Measurements from ENCODE around the gene SMPD3.

The SMPD3 gene

DNA sequence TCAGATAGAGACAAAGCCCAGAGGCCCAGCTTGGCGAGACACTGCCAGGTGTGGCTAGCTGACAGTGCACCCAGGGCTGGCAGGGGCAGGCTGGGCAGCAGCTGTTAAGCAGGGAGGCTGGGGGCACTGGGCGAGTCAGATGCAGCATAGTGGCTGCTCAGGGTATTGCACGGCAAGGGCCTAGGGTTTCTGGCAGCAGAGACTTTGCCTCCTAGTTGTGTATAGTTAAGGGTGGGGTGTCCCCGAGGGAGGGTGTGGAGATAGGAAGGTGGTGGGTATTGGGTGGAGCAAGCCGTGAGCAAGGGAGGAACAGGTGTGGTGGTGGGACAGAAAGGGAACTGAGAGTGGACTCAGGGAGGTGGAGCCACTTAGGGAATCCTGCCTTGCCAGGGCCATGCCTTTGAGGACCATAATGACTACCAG is 66.0 kb downstream of the SMPD3 start:
- DNase-seq (ENCODE audit: low read depth in 2 of 2): no peak

DNA sequence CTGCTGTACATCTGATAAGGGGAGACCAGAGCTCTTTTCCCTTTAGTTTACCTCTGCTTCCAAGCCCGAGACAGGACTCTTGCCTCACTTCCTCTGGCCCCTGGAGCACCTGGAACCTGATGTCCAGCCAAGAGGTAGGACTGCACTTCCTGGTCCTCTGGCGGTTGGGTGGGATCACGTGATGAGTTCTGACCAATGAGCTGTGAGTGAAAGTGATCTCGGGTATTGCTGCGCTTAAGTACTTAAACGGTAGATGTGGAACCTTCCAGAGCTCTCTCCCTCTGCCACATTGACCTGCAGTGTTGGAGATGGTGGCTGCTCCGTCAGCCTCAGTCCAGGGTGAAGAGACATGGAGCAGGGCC is 67.0 kb downstream of the SMPD3 start:
- no peak for DNase-seq (ENCODE audit: low read depth in 2 of 2)

GRCh38 chr16:68380676-68381362 is 67.5 kb downstream of the SMPD3 start:
- no peak for DNase-seq (ENCODE audit: low read depth in 2 of 2)

DNA sequence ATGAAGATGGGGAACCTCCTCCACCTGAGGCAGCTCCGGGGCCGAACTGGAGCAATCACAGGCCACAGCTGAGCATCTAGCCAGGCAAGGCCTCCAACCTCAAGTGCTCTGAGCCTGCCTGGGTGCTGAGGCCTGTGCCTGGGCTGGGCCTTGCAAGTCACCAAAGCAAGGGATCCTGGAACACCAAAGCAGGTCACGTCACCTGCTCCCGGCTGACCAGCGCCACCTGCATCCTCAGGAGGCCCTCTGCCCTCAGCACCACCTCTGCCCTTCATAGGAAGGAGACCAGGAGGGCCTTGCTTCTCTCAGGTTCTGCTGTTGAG is 68.0 kb downstream of the SMPD3 start:
- DNase-seq (ENCODE audit: low read depth in 2 of 2): no peak

- DNase-seq (ENCODE audit: low read depth in 2 of 2): no peak
These were observed 68.6 kb downstream of the SMPD3 start for GRCh38 chr16:68379472-68380347.

DNA sequence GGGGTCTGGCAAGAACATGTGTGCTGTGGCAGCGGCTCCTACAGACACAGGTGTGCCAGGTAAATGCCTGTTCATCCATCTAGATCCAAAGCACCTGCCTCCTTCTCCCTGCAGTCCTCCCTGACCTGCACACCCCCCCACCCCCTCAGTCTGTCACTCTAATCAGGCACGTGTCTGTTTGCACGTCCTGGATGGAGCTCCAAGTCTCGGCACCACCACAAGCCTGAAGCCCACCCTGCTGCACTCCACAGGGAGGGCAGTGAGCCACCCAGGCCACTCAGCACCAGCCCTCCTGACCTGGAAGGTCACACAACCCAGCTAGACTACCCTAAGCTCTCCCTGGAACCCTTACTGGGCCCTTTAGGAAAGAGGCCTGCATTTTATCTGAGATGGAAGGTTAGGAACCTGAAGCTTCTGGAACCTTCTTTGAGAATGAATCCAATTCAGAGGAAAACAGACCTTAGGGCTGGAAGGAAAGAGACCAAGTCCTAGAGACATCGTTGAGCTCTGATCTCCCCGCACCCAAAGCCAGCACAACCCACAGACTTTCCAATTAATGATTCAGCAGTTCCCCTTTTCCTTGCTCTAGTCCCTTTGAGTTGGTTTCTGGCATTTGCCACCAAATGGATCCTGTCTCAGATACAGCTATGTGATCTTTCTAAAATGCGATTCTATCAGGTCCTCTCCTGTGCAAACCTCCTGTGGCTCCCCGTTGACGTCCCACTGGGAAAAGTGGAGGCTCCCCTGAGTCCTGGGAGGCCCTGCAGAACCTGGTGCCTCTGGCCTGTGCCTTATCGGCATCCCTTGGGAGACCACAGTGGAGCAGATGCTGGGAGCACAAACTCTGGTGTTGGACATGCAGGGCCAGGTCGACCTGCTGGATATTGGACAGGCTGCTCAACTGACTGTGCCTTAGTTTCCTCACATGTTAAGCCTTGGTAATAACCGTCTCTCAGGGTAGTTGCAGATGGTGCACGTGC is 69.6 kb downstream of the SMPD3 start:
- no peak for DNase-seq (ENCODE audit: low read depth in 2 of 2)

DNA sequence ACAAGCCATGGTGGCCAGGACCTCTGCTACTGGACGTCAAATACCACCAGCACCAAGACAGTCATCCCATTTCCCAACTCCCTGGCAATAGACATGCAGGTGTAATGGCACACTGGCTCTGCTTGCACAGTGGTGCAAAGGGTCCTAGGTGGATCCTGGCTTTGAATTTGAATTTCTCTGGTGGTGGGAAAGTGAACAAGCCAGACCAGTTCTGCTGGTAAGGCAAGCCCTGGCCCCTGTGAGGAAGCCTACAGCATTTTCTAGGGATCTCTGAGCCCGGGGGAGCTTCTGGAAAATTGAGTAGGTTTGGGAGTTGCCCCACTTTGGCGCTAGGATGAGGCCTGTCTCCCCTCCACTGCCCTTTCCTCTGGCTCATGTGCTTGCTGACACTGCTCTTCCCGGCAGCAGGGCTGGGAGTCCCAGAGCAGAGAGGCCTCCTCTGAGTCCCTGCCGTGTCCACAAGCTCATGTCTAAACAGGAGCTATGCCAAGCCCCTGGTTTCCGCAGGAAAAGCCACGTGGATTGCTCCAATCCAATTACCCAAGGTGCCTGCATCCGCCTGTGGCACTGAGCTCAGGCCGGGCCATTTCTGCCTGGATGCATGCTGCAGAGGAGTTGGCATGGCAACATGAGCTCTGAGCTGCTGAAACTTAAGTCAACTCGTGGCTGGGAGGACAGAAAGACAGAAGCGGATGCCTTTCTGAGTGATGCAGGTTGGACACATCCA is 70.5 kb downstream of the SMPD3 start:
- no peak for DNase-seq (ENCODE audit: low read depth in 2 of 2)

DNA sequence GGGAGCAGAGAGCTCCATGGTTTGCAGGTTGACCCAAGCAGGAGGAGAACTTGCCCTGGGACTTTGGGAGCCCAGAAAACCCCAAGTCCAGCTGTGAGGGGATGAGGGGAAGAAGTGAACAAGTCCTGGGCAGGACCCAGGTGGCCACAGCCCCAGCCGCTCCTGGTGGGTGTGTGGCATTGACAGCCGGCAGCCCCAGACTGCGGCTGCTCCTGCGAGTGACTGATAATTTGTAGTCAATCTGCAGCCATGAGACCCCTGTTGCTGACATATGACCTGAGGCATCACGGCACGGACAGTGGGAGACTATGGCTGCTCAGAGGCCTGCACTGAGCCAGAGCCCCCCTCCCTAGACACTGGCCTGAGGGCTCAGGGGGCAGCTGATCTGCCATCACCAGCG is 71.1 kb downstream of the SMPD3 start:
- no peak for DNase-seq (ENCODE audit: low read depth in 2 of 2)

DNA sequence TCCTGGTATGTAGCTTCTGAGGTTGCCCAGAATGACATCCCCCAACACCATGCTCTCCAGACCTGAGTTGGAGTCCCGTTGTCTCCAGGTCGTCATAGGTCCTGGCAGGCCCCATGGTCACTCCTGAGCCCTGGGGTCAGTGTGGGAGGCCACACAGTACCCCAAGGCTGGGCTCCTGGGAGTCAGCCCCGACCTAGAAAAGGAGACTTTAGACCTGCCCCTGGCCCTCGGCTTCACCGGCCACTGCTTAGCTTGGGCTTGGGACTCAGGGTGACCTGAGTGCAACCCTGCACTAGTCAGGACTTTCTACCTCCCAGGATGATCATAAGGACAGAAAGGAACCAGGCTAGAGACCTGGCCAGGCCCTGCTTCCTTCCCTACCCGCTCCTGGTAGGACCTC is 71.7 kb downstream of the SMPD3 start:
- no peak for DNase-seq (ENCODE audit: low read depth in 2 of 2)

DNA sequence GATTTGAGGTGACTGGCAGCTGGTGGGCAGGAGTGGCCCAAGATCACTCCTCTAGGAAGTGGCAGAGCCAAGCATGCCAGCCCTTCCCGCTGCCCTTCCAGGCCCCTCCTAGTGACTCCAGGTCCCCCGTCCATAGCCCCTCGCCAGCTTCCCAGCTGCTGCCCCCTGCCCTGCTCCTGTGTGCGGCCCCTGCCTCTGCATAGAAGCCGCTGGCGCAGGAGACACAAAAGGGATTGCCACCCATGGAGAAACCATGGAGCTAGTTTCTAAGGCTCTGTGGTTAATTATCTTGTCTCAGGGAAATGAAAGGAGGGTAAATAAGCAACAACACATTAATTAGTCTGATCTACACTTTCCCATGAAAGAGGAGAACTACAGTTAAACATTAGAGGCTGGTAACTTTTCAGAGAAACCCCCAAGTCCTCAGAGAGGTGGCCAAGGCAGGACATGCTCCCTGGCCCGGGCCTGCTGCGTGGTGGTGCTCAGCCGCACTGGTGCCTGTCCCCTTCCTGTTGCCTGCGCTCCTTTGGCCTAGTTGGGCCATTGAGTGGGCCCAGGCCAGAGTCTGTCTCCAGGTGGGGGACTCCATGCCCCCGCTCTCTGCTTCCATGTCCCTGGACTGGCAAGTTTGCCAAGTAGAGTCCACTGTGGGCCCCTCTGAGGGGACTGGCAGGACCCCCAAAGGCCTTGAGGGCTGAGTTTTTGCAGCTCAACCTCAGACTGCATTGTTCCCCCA is 72.3 kb downstream of the SMPD3 start:
- no peak for DNase-seq (ENCODE audit: low read depth in 2 of 2)

GRCh38 chr16:68374961-68375660 is 73.2 kb downstream of the SMPD3 start:
- no peak for DNase-seq (ENCODE audit: low read depth in 2 of 2)

GRCh38 chr16:68374246-68374805 is 74.0 kb downstream of the SMPD3 start:
- no peak for DNase-seq (ENCODE audit: low read depth in 2 of 2)

DNA sequence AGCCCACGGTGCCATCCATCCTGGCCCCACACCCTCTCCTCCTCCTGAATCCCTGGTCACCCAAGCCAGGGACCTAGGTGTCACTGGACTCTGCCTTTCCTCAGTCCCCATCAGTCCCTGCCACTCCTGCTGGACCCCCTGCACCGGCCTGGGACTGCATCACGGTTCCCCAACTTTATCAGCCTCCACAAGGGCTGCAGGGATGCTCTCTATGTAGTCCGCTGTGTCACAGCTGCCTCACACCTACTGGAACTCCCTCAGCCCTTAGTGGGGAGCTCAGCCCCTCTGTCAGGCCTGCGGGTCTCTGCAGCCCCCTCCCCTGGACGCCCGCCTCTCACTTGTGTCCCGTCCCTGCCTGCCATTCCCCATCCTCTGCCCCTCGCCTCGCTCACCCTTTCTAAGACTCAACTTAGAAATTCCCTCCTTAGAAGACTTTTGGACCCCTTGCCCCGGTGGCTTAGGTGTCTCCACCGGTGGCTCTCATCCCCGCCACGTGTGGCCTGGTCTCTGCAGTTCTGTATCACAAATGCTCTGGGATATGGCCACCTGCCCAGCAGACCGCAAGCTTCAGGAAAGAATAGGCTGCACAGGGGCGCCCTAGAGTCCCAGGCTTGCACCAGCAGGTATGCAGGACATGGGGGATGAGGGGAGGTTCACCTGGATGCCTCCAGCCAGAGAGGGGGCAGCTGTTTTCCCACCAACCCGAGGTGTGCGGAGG is 74.6 kb downstream of the SMPD3 start:
- DNase-seq (ENCODE audit: low read depth in 2 of 2): no peak

DNA sequence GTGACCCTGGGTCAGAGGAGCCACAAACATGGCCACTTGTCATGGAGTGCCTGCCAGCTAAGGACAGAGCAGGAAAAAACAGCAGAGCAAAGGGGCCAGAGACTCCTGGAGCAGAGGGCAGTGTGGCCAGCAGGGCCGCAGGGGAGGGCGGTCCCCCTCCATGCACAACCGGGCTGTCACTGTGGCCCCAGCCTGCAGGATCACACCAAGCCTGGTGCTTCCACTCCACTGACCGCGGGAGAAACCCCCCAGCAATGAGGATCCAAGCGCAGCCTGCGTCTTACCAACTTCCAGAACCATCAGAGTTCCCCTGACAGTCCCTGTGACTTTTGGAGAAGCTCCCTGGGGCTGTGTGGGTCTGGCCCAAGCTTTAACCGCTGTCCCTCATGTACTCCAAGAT is 75.5 kb downstream of the SMPD3 start:
- no peak for DNase-seq (ENCODE audit: low read depth in 2 of 2)

DNA sequence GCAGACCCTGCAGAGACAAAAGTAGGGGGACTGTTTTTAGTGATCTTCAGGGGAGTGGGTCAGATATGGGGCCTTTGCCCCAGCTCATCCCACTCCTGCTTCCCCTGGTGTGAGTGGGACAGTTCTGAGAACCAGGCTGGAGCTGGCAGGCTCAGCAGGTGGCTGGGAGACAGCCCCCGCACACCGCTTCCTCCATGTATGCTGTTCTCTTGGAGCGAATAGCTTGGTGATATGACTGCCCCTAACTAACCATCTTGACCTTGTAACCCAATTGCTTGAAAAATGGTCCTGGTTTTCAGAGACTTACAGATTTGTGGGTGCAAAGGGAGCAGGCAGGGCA is 76.0 kb downstream of the SMPD3 start:
- no peak for DNase-seq (ENCODE audit: low read depth in 2 of 2)

DNA sequence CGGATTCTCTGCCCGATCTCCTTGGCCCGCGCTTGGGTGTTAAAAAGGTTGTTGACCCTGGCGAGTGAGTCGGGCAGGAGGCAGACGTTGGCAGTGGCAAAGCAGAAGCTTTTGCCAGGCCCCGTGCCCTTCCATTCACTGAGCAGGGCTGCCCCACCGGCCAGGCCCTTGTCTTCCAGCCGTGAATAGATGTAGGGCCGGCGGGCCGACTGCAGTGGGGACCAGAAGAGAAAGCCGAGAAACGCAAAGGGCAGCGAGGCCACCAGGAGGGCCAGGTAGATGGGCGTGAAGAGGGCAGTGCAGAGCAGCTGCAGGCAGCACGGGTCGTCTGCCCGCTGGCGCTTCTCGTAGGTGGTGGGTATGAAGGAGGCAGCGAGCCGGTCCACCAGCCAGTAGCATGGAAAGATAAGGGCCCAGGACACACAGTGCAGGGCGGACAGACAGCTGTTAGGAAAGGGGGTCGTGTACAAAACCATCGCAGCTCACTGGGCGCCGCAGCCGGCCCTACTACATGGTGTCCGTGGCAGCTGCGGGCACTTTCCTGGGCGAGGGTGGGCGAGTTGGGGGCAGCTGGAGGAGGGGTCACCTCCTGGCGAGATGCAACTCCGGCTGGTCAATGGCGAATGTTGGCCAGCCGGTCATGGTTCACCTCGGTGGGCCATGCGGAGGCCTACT is 76.5 kb downstream of the SMPD3 start:
- no peak for DNase-seq (ENCODE audit: low read depth in 2 of 2)

- no peak for DNase-seq (ENCODE audit: low read depth in 2 of 2)
These were observed 77.0 kb downstream of the SMPD3 start for GRCh38 chr16:68371276-68371651.

DNA sequence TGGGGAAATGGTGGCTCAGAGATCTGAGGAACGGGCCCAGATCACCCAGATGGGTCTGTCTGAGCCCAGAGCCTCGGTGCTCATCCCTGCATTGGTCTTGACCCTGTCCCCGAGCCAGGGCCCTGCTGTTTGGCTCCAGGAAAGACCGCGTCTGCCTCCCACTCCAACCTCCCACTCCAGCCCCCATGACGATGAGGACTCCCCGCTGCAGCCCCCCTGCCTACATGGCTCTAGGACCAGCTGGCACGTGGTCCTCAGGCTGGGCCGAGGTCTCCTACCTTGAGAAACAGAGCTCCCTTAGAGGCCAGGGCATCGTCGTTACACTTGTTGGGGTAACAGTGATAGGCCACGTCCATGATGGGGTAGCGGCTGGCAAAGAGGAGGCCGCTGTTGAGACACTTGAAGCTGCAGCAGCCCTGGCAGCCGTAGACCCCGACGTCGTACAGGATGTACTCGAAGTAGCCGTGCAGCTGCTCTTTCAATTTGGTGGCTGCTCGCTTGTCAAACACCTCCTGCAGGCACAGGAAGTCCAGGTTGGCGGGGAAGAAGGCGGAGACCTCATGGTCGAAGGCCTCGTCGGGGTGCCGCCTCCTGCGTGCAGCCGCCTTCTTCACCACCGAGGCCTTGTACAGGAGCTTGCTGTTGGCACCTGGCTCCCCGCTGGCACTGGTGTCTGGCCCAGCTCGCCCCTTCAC is 77.6 kb downstream of the SMPD3 start:
- peak in 1 of 2 donors; percentile 13 for DNase-seq (ENCODE audit: low read depth in 2 of 2)

Data from stimulated activated CD4-positive, alpha-beta T cell treated with anti-CD3 and anti-CD28 coated beads, Interleukin-1b, Interleukin-23, amount 100 ng/mL, for 4 hours (primary cell).